Ishikawa (cell line): ENCODE data around the gene MOGAT3.
A peak's percentile ranks its signal among the peaks of the same experiment; 100 is the strongest.

Experiments used
- CREB1 ChIP-seq: IDR thresholded peaks from 2 replicates; pipeline ENCODE4 v1.6.1; 2012; ENCODE audit warnings: low read depth
- EGR1 ChIP-seq: IDR thresholded peaks from 2 replicates; pipeline ENCODE4 v1.6.1; 2012
- EP300 ChIP-seq: IDR thresholded peaks from 2 replicates; pipeline ENCODE4 v1.6.1; 2012; ENCODE audit warnings: borderline replicate concordance
- FOXM1 ChIP-seq: IDR thresholded peaks from 2 replicates; pipeline ENCODE4 v1.6.1; 2012; ENCODE audit warnings: low read depth, borderline replicate concordance
- NFIC ChIP-seq: IDR thresholded peaks from 2 replicates; pipeline ENCODE4 v1.6.1; 2012
- RAD21 ChIP-seq: IDR thresholded peaks from 2 replicates; pipeline ENCODE4 v1.6.1; 2012; ENCODE audit warnings: low read depth
- REST ChIP-seq: IDR thresholded peaks from 2 replicates; pipeline ENCODE4 v1.6.1; 2012; ENCODE audit warnings: low read depth, mild to moderate bottlenecking
- TAF1 ChIP-seq: IDR thresholded peaks from 2 replicates; pipeline ENCODE4 v1.6.1; 2012; ENCODE audit warnings: low read depth, mild to moderate bottlenecking
- TEAD4 ChIP-seq: IDR thresholded peaks from 2 replicates; pipeline ENCODE4 v1.6.1; 2012
- YY1 ChIP-seq: IDR thresholded peaks from 2 replicates; pipeline ENCODE4 v1.6.1; 2012; ENCODE audit warnings: low read depth
- ZBTB7A ChIP-seq: IDR thresholded peaks from 2 replicates; pipeline ENCODE4 v1.6.1; 2012; ENCODE audit warnings: low read depth
- TF ChIP-seq, protein P1 (sequence below): IDR thresholded peaks from 2 replicates; pipeline ENCODE4 v1.6.1; 2012
- TF ChIP-seq, protein P2 (sequence below): IDR thresholded peaks from 2 replicates; pipeline ENCODE4 v1.6.1; 2012

MOGAT3 gene

GRCh38 chr7:101154693-101155102, 46.1 kb downstream of the MOGAT3 start:
- TF ChIP-seq REST (no peak), ZBTB7A (peak; percentile 61; the same call in 1 of the 2 replicates), TAF1 (no peak), NFIC (no peak), RAD21 (no peak), EP300 (no peak)

- TF ChIP-seq RAD21, result no peak
- no peak for TF ChIP-seq YY1
- TF ChIP-seq CREB1, result no peak
- TF ChIP-seq REST, result no peak
- TF ChIP-seq, protein P1, sequence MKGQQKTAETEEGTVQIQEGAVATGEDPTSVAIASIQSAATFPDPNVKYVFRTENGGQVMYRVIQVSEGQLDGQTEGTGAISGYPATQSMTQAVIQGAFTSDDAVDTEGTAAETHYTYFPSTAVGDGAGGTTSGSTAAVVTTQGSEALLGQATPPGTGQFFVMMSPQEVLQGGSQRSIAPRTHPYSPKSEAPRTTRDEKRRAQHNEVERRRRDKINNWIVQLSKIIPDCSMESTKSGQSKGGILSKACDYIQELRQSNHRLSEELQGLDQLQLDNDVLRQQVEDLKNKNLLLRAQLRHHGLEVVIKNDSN, result no peak
- TF ChIP-seq, protein P2, sequence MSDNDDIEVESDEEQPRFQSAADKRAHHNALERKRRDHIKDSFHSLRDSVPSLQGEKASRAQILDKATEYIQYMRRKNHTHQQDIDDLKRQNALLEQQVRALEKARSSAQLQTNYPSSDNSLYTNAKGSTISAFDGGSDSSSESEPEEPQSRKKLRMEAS, result peak; percentile 99
- TF ChIP-seq NFIC, result no peak
- TF ChIP-seq EGR1, result no peak
- no peak for TF ChIP-seq TAF1
- TF ChIP-seq FOXM1, result no peak
- TF ChIP-seq ZBTB7A, result peak; percentile 95; the same call in 1 of the 2 replicates
Observed at GRCh38 chr7:101153969-101154692, 46.7 kb downstream of the MOGAT3 start, which contains the start of gene AP1S1. Gene AP1S1 (plus strand): TSS chr7:101154476. CDS start chr7:101154515, 39 bp downstream.

DNA sequence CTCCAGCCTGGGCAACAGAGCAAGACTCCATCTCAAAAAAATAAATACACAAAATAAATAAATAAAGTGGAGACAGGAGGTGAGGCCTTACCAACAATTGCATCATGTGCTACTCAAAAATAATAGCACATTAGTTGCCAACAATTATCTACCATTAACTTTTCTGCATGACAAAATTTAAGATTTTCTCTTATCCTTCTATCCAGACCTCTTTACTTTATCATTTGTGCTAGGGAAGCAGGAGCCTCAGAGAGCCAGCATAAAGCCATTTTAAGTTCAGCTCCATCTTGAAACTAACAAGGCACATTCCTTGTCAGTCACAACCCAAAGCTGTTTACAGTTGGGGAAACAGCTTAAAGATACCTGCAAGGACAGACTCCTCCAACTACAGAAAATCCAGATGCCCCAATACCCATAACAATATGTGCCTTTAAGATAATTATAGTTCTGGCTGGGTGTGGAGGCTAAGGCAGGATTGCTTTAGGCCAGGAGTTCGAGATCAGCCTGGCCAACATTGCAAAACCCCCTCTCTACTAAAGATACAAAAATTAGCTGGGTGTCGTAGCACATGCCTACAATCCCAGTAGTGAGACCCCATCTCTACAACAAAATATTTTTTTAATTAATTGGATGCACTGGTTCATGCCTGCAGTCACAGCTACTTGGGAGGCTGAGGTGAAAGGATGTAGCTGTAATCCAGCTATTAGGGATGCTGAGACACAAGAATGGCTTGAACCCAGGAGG, 48.8 kb downstream of the MOGAT3 start:
- TF ChIP-seq EGR1 (no peak), ZBTB7A (no peak), FOXM1 (no peak), TEAD4 (no peak), EP300 (no peak), NFIC (no peak), CREB1 (no peak), RAD21 (no peak), YY1 (no peak)
- TF ChIP-seq, protein P2, result no peak
- TF ChIP-seq, protein P1, result no peak
